H1 (cell line): ENCODE results near the gene SPOCD1. TPM values are rescaled to one million over a fixed set of nuclear protein-coding genes. Genes with fewer than 3 reads are reported as not detected.
A peak's percentile ranks its signal among the peaks of the same experiment; 100 is the strongest.

ENCODE experiments used
- CTCF ChIA-PET: fragments of 300-600 bp; sonication (Branson Sonifier 250); formaldehyde crosslinking; loops from one replicate; lab custom pipeline; 2021; ENCODE audit not compliant: partially characterized antibody; lab: Charles Lee
- POLR2A ChIA-PET: fragments of 300-600 bp; sonication (Branson Sonifier 250); formaldehyde crosslinking; loops from one replicate; lab custom pipeline; 2021; ENCODE audit warnings: inconsistent platforms; ENCODE audit not compliant: partially characterized antibody; lab: Charles Lee
- DNase-seq, 2 experiments: peaks; one replicate each; pipeline versions ENCODE4 v3.0.0 to v3.0.0-alpha.2; 2010 to 2022; ENCODE audit warnings: low spot score in 2 of 2, low read depth in 1 of 2, mixed read lengths in 1 of 2
- FAIRE-seq: peaks from 2 replicates; lab custom pipeline; 2011; peaks lifted over from hg19 to GRCh38; lab: Jason Lieb, UNC
- H2AFZ ChIP-seq: 2 replicates; pipeline ENCODE4 v1.8.1; 2012; ENCODE audit warnings: low read length, inconsistent platforms
- H2AK5ac ChIP-seq: 2 replicates; pipeline ENCODE4 v1.6.1; 2013; ENCODE audit warnings: low read depth, low read length
- H2BK120ac ChIP-seq: replicated peaks from 2 replicates; pipeline ENCODE3; 2013; ENCODE audit warnings: low read depth, low read length, inconsistent platforms
- H2BK12ac ChIP-seq: 2 replicates; pipeline ENCODE4 v1.6.1; 2013; ENCODE audit warnings: low read depth, low read length
- H2BK15ac ChIP-seq: 2 replicates; pipeline ENCODE4 v1.6.1; 2013; ENCODE audit warnings: low read length
- H2BK20ac ChIP-seq: 2 replicates; pipeline ENCODE4 v1.6.1; 2013; ENCODE audit warnings: low read length
- H2BK5ac ChIP-seq: 2 replicates; pipeline ENCODE4 v1.6.1; 2013; ENCODE audit warnings: low read depth, low read length
- H3K14ac ChIP-seq: 2 replicates; pipeline ENCODE4 v1.6.1; 2013; ENCODE audit warnings: inconsistent platforms; ENCODE audit not compliant: insufficient read length
- H3K18ac ChIP-seq: 2 replicates; pipeline ENCODE4 v1.6.1; 2013; ENCODE audit warnings: low read length; ENCODE audit errors: extremely low read depth
- H3K23ac ChIP-seq: 2 replicates; pipeline ENCODE4 v1.6.1; 2013; ENCODE audit warnings: inconsistent platforms; ENCODE audit not compliant: insufficient read length
- H3K23me2 ChIP-seq: 2 replicates; pipeline ENCODE4 v1.6.1; 2013; ENCODE audit warnings: low read depth, low read length
- H3K27ac ChIP-seq: 2 replicates; pipeline ENCODE4 v1.6.1; 2011; ENCODE audit warnings: low read depth, low read length, inconsistent platforms
- H3K27me3 ChIP-seq, 4 experiments: replicated peaks in 1 of 4; 1 replicate in 1 of 4; 2 replicates in 3 of 4; pipeline versions ENCODE4 v1.6.1 to v1.8.1; 2011 to 2013; ENCODE audit warnings: low read length in 3 of 4, mild to moderate bottlenecking in 3 of 4, inconsistent platforms in 2 of 4, mixed read lengths in 2 of 4, moderate library complexity in 1 of 4; ENCODE audit not compliant: control insufficient read depth in 3 of 4, insufficient read depth in 3 of 4; ENCODE audit errors: extremely low read depth in 1 of 4
- H3K36me3 ChIP-seq, 4 experiments: 2 replicates each; pipeline versions ENCODE4 v1.6.1 to v1.8.1; 2011 to 2013; ENCODE audit warnings: mild to moderate bottlenecking in 4 of 4, low read length in 3 of 4, moderate library complexity in 2 of 4, control low read depth in 1 of 4, inconsistent platforms in 1 of 4; ENCODE audit not compliant: insufficient read depth in 4 of 4, control insufficient read depth in 2 of 4
- H3K4ac ChIP-seq: replicated peaks from 2 replicates; pipeline ENCODE3; 2013; ENCODE audit warnings: low read length, low read depth, mixed read lengths, inconsistent platforms; ENCODE audit not compliant: insufficient read length
- H3K4me1 ChIP-seq, 4 experiments: replicated peaks in 1 of 4; 1 replicate in 1 of 4; 2 replicates in 3 of 4; pipeline versions ENCODE4 v1.6.1 to v1.8.1; 2011 to 2013; ENCODE audit warnings: low read length in 3 of 4, inconsistent platforms in 2 of 4, mixed read lengths in 1 of 4; ENCODE audit not compliant: insufficient read depth in 4 of 4, control insufficient read depth in 3 of 4
- H3K4me2 ChIP-seq, 2 experiments: 2 replicates each; pipeline versions ENCODE4 v1.6.1 to v1.8.1; 2011 to 2013; ENCODE audit warnings: low read depth in 2 of 2, low read length in 2 of 2, control low read depth in 1 of 2, inconsistent platforms in 1 of 2, mild to moderate bottlenecking in 1 of 2; ENCODE audit not compliant: insufficient read depth in 1 of 2
- H3K4me3 ChIP-seq, 4 experiments: fragments of 200-600, 300-600 bp in 1 of 4; sonication (generic), shearing (Covaris generic), sonication (Bioruptor Twin) in 1 of 4; 2 replicates each; pipeline versions ENCODE4 v1.5.1 to v1.8.1; 2011 to 2016; ENCODE audit warnings: low read length in 4 of 4, low read depth in 3 of 4, control low read depth in 2 of 4, inconsistent platforms in 2 of 4, mild to moderate bottlenecking in 2 of 4, mixed read lengths in 1 of 4, moderate library complexity in 1 of 4; ENCODE audit not compliant: insufficient read depth in 2 of 4; ENCODE audit errors: extremely low read depth in 1 of 4
- H3K56ac ChIP-seq: replicated peaks from 2 replicates; pipeline ENCODE3; 2013; ENCODE audit warnings: low read depth, mild to moderate bottlenecking, mixed read lengths, low read length, inconsistent platforms; ENCODE audit not compliant: insufficient read length
- H3K79me1 ChIP-seq: 2 replicates; pipeline ENCODE4 v1.6.1; 2013; ENCODE audit warnings: low read depth, low read length, control low read depth
- H3K79me2 ChIP-seq, 2 experiments: 2 replicates each; pipeline versions ENCODE4 v1.6.1 to v1.8.1; 2012 to 2013; ENCODE audit warnings: low read length in 2 of 2, mild to moderate bottlenecking in 2 of 2, inconsistent platforms in 1 of 2; ENCODE audit not compliant: insufficient read depth in 2 of 2, control insufficient read depth in 1 of 2
- H3K9ac ChIP-seq, 4 experiments: replicated peaks in 1 of 4; 1 replicate in 1 of 4; 2 replicates in 3 of 4; pipeline versions ENCODE4 v1.6.1 to v1.8.1; 2011 to 2013; ENCODE audit warnings: low read depth in 3 of 4, low read length in 3 of 4, control low read depth in 2 of 4, mild to moderate bottlenecking in 2 of 4, moderate library complexity in 2 of 4, inconsistent platforms in 1 of 4; ENCODE audit errors: extremely low read depth in 1 of 4
- H3K9me3 ChIP-seq, 2 experiments: 2 replicates each; pipeline versions ENCODE4 v1.6.1 to v1.8.1; 2012 to 2013; ENCODE audit warnings: mild to moderate bottlenecking in 2 of 2, moderate library complexity in 2 of 2, control low read depth in 1 of 2, inconsistent platforms in 1 of 2, low read depth in 1 of 2, low read length in 1 of 2, mixed read lengths in 1 of 2; ENCODE audit not compliant: insufficient read depth in 2 of 2
- H4K20me1 ChIP-seq, 2 experiments: replicated peaks in 1 of 2; 2 replicates each; pipeline versions ENCODE3 to v1.8.1; 2011 to 2013; ENCODE audit warnings: inconsistent platforms in 2 of 2, low read length in 2 of 2, mild to moderate bottlenecking in 1 of 2; ENCODE audit not compliant: insufficient read depth in 2 of 2, control insufficient read depth in 1 of 2
- H4K5ac ChIP-seq: 2 replicates; pipeline ENCODE4 v1.6.1; 2013; ENCODE audit warnings: low read length, low read depth, mixed read lengths, inconsistent platforms; ENCODE audit not compliant: insufficient read length
- H4K8ac ChIP-seq: 2 replicates; pipeline ENCODE4 v1.8.0; 2013; ENCODE audit warnings: mild to moderate bottlenecking, moderate library complexity, low read length, inconsistent platforms; ENCODE audit not compliant: insufficient read depth; ENCODE audit errors: extremely low read depth
- H4K91ac ChIP-seq: replicated peaks from 2 replicates; pipeline ENCODE3; 2013; ENCODE audit warnings: low read length, mixed read lengths, inconsistent platforms; ENCODE audit not compliant: insufficient read length
- CEBPB ChIP-seq: IDR thresholded peaks from 2 replicates; pipeline ENCODE4 v1.6.1; 2012; ENCODE audit warnings: low read depth, low read length
- CHD2 ChIP-seq: IDR thresholded peaks from 2 replicates; pipeline ENCODE4 v1.6.1; 2012; ENCODE audit warnings: low read length, improper control_type of control experiment
- GABPA ChIP-seq: IDR thresholded peaks from 2 replicates; pipeline ENCODE4 v1.6.1; 2011; ENCODE audit warnings: mild to moderate bottlenecking, low read length, moderate library complexity, borderline replicate concordance; ENCODE audit not compliant: insufficient read depth
- GTF2F1 ChIP-seq: IDR thresholded peaks from 2 replicates; pipeline ENCODE4 v1.6.1; 2012; ENCODE audit warnings: low read depth, low read length, improper control_type of control experiment, borderline replicate concordance
- HDAC2 ChIP-seq, 2 experiments: fragments of 300-600 bp in 1 of 2; sonication (generic) in 1 of 2; IDR thresholded peaks; 2 replicates each; pipeline ENCODE4 v1.6.1; 2011 to 2012; ENCODE audit warnings: low read depth in 2 of 2, low read length in 2 of 2, mild to moderate bottlenecking in 2 of 2, moderate library complexity in 2 of 2, borderline replicate concordance in 1 of 2, inconsistent platforms in 1 of 2
- NANOG ChIP-seq: IDR thresholded peaks from 2 replicates; pipeline ENCODE4 v1.6.1; 2011; ENCODE audit warnings: low read length, low read depth, mild to moderate bottlenecking, inconsistent platforms; ENCODE audit not compliant: insufficient read depth, poor library complexity, severe bottlenecking
- NRF1 ChIP-seq: IDR thresholded peaks from 2 replicates; pipeline ENCODE4 v1.6.1; 2011; ENCODE audit warnings: mild to moderate bottlenecking, low read depth, low read length, improper control_type of control experiment
- RBBP5 ChIP-seq: IDR thresholded peaks from 2 replicates; pipeline ENCODE4 v1.7.1; 2012; ENCODE audit warnings: low read depth, mild to moderate bottlenecking, inconsistent platforms, low read length, moderate library complexity, borderline replicate concordance
- SIRT6 ChIP-seq: IDR thresholded peaks from one replicate; pipeline ENCODE4 v1.7.1; 2012; ENCODE audit warnings: low read length, inconsistent platforms
- TBP ChIP-seq: IDR thresholded peaks from 2 replicates; pipeline ENCODE4 v1.6.1; 2011; ENCODE audit warnings: low read depth, low read length, improper control_type of control experiment
- WGBS, 2 experiments: shearing (Covaris generic) in 1 of 2; methylation state at CpG; one replicate each; pipeline versions ENCODE4 v1.1.6 to v1.1.7; 2013 to 2015; ENCODE audit warnings: low lambda C conversion rate in 2 of 2, mixed read lengths in 2 of 2, inconsistent platforms in 1 of 2, low coverage in 1 of 2, missing lambda C conversion rate in 1 of 2; ENCODE audit not compliant: insufficient replicate concordance in 2 of 2, insufficient coverage in 1 of 2, insufficient read length in 1 of 2; ENCODE audit errors: extremely low coverage in 1 of 2, missing lambda C conversion rate in 1 of 2; 5-methylcytosine and 5-hydroxymethylcytosine counted together
- polyA plus RNA-seq, 7 experiments: library from polyadenylated mRNA; depleted of rRNA in 3 of 7; stranded (reverse) in 5 of 7; unstranded in 2 of 7; fragments of >200 nt in 5 of 7; fragments of 200-250 nt in 2 of 7; gene quantifications; 1 replicate in 5 of 7; 2 replicates in 1 of 7; 4 replicates in 1 of 7; pipeline versions ENCODE4 v1.2.1 to v1.2.3, GENCODE V29; 2011 to 2013; ENCODE audit warnings: missing spikeins in 2 of 7, mixed read lengths in 2 of 7
- total RNA-seq: library from RNA; stranded (reverse); fragmentation: NEBNext Ultra II Directional; extraction: Animal tissue kit (Norgen Biotek cat#: 25700); gene quantifications from 2 replicates; pipeline ENCODE4 v1.2.1, GENCODE V29; 2021

The SPOCD1 gene
- total and polyA plus RNA-seq, 2 of the 8 experiments (the other 6 are each of a cell fraction or from before 2014, with no cell fraction given) = 1.8 to 2.9 TPM

DNA sequence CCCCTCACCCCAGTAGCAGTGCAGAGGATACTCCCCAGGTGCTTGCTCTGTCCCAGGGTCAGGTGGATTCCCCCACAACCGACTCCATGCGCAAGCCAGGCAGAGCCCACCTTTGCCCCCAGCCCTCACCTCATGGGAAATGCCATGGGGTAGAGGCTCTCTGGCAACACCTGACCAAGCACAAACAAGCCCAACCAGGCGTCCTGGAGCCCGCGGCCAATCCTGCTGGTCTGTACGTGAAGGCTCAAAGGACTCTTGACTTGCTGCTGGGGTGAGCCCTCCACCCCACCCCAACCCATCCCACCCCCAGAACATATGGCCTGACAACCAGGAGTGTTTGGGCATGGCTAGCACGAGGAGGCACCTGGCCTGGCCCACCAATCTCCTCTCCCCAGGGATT, 53.5 kb downstream of the SPOCD1 start:
- Histone ChIP-seq H3K23me2 (peaks cover 17% of the 10 kb centered on the region), H2AFZ (no peak overlapping the region), H2BK120ac (no peak overlapping the region), H3K23ac (no peak overlapping the region), H4K8ac (peak overlapping the region; percentile 40; the same call in 1 of the 2 replicates), H3K27ac (no peak overlapping the region), H3K36me3 (no peaks in the 10 kb centered on the region), H3K79me2 (peaks cover 0 to 4% of the 10 kb centered on the region in 2 experiments; a peak in 1 of 4 replicates), H3K18ac (no peak overlapping the region; the same call in 1 of the 2 replicates), H3K79me1 (peaks cover 3% of the 10 kb centered on the region), H3K9me3 (no peaks in the 10 kb centered on the region), H4K5ac (no peak overlapping the region), H4K91ac (no peak overlapping the region), H3K4ac (no peak overlapping the region), H3K4me1 (peaks cover 24 to 54% (median 34%) of the 10 kb centered on the region in 4 experiments), H3K9ac (no peak overlapping the region), H2AK5ac (peak overlapping the region; percentile 29; the same call in 1 of the 2 replicates), H2BK12ac (peak overlapping the region; percentile 55; the same call in 1 of the 2 replicates), H3K27me3 (peaks cover 3 to 16% (median 7%) of the 10 kb centered on the region in 4 experiments; a peak in 5 of 7 replicates), H3K4me2 (peak overlapping the region; percentile 86 to 90), H2BK5ac (peak overlapping the region; percentile 86; the same call in 1 of the 2 replicates), H2BK15ac (peak overlapping the region; percentile 36; the same call in 1 of the 2 replicates), H4K20me1 (peaks cover 4 to 15% of the 10 kb centered on the region in 2 experiments), H3K14ac (no peak overlapping the region), H2BK20ac (no peak overlapping the region), H3K4me3 (peak overlapping the region in 1 of 4 experiments; percentile 75; a peak in 2 of 8 replicates), H3K56ac (no peak overlapping the region)
- FAIRE-seq (no peak), DNase-seq (no peak)
- POLR2A ChIA-PET = interaction anchor here (1.0 to 1.9 kb wide), 6 partner anchors 9 to 58 kb away, joined by 3 to 13 read pairs (median 6); partner anchors contain the start of gene COL16A1
- CTCF ChIA-PET = interaction anchor here (0.7 to 14.0 kb wide), 21 partner anchors 8 to 242 kb away, joined by 3 to 206 read pairs (median 4); no protein-coding TSS in a partner anchor
- TF ChIP-seq NRF1 (no peak), GABPA (no peak), NANOG (no peak), CHD2 (no peak), GTF2F1 (no peak), TBP (no peak), SIRT6 (no peak), HDAC2 (IDR thresholded peaks at IDR 0.05; ENCODE audit: borderline replicate concordance in 1 of 2, low read depth in 2 of 2, low read length in 2 of 2) (no peak), CEBPB (no peak), RBBP5 (no peak)
- 54% methylated on average over 7 of the region's 7 CpGs; no CpG with 5 or more reads in 1 of the 2 experiments for WGBS, 2 experiments
